Activated T-cell treated with anti-CD3 and anti-CD28 coated beads for 4 hours (primary cell): ENCODE measurements around the gene PSKH1.

ENCODE experiments used
- DNase-seq: peaks from one replicate; pipeline ENCODE4 v3.0.0-alpha.2; 2020

The PSKH1 gene

DNA sequence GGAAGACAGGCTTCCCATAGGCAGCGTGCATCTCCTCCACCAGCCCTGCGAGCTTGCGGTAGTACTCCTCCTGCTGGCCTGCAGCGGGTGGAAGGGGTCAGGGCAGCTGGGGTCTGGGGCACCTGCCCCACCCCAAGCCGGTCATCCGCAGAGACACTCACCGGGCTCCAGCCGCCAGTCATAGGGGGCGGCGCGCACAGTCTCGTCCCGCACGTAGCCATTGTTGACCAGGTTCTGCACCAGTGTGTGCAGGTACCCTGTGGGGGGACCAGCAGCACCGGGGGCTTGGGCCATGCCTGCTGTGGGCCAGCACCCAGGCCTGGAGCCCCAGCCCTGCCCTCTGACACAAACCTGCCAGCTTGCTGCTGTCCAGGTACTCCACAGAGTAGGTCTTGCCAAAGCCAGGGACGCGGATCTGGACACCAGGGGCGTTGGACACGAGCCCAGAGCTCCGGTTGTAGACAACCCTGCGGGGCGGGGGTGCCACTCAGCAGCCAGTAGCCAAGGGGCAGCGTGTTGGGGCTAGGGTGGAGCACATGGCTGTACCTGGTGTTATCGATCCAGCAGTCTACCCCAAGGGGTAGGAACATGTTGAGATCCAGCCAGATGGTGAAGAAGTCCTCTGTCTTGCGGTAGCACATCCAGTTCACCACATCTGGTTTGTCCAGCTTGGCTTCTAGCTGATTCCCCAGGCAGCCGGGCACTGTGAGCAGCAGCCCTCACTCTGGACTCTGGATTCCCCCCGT is 49.6 kb downstream of the PSKH1 start:
- DNase-seq, result no peak

DNA sequence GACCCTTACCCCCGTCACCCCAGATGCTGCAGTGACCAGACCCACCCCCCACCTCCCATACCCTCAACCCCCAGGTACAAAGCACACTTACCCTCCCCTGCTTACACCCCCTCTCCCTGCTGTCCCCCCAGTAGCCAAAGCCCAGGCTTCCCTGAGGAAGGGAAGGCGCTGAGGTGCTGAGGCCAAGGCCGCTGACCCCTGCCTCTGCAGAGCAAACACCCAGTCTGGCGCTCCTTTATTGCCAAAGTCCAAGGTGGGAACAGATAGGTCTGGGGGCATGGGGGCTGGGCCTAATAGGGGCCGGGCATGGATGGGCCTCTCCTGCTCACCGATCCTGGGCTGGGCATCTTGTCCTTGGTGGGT is 50.2 kb downstream of the PSKH1 start:
- DNase-seq, result no peak

DNA sequence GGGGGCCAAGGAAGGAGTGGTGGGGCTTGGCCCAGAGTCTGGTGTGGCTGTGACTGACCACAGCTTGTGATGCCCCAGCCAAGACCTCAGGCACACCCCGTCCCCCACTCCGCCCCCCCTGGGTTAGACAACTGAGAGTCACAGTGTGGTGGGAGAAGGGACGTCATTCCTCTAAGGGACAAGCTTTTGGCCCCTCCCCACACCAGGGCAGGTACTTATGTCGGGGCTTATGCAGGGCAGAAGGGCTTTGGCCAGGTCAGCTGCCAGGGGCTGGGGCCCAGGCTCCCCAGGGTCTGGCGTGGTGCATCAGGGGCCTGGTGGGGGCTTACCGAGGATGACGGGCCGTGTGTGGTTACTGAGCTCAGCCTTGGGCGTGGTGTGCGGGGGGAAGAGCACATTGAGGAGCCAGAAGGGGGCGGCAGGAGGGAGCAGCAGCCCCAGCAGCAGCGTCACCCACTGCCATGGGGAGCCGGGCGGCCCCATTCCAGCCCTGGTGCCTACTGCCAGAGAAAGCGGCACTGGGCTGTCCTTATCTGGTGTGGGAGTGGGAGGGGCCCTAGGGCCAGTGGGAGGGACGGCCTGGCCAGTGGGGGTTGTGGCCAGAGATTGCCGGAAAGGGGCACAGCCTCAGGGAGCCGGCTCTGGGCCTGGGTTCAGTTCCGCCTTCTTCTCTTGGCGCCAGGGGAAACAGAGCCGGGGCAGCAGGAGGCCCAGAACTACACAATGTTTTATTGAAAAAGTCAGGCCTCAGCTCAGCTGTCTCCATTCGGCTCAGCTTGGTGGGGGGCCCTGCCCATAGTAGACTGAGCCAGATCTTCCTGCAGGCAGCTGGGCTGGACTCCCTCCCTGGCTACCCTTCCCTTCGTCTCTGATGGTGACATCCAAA is 50.8 kb downstream of the PSKH1 start, which contains the start of gene LCAT:
TSS of gene LCAT (minus strand) at position 502 of the 886 bp plus-strand sequence. CDS start at position 483, 19 bp downstream.
- no peak for DNase-seq

DNA sequence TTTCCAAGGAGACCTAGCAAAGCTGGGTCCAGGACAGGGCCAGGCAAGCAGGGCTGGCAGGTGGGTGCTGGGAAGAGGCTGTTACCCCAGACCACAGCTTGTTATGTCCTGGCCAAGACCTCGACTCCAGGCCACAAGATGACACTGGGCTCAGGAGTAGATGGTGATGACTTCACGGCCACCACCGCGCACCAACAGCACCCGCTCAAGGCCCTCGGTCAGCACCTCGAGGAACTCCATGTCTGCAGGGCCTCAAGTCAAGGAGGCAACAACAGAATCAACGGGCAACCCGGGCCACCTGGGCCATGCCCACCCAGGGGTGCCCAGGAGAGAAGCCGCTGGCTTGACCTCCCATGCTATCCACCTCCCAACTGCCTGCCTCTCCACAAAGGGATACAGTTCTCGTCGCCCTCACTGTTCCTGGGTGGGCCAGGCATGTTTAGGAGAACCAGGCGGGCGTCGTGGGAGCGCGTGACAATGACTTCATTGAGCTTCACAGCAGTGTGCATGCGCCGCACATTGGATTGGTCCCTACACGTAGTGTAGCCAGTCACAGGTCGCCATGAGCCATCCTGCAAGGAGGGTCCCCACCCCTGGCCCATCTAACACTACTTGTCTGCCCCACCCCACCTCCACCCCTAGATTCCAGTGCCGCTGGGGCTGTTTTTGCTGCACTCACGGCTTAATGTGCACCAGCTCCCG is 51.8 kb downstream of the PSKH1 start:
- no peak for DNase-seq

DNA sequence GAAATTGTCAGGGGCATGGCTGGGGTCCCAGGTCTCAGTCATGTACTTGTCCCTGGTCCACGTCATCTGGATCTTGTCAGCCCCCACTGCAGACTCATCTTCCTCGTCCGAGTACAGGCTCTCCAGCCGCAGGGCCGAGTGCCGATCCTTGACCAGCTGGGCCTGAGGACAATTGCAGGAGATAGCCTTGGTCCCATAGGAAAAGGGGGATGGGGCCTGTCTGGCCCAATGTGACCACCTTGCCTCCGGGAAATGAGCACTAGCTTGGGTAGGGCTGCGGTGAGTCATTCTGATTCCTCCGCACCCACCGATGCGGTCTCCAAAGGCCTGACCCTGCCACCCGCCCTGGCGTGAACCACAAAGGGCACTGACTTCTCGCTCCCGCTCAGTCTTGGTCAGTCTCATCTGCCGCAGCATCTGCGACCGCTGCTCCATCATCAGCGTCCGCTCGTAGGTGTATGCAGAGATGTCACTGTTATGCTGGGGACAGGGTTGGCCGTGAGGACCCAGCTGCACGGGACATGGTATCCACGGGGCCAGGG is 52.4 kb downstream of the PSKH1 start:
- no peak for DNase-seq

DNA sequence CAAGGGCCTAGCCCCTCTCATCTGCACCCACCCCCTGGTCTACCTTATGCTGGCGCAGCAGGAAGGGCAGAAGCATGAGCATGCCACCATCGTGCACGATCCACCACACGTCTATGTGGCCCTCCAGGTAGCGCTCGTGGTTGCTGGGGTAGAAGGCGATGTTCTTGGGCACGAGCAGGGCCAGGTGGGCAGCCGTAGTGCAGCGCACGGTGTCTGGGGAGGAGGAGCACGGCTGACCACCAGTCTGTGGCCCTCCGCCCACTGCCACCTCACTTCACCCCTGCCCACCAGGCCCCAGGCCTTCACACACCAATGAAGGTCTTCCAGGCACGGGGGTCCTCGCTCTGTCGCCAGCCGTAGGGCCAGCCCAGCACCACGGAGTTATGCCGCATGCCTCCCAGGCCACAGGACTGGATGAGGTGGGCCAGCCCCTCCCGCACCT is 53.1 kb downstream of the PSKH1 start:
- DNase-seq, result no peak

DNA sequence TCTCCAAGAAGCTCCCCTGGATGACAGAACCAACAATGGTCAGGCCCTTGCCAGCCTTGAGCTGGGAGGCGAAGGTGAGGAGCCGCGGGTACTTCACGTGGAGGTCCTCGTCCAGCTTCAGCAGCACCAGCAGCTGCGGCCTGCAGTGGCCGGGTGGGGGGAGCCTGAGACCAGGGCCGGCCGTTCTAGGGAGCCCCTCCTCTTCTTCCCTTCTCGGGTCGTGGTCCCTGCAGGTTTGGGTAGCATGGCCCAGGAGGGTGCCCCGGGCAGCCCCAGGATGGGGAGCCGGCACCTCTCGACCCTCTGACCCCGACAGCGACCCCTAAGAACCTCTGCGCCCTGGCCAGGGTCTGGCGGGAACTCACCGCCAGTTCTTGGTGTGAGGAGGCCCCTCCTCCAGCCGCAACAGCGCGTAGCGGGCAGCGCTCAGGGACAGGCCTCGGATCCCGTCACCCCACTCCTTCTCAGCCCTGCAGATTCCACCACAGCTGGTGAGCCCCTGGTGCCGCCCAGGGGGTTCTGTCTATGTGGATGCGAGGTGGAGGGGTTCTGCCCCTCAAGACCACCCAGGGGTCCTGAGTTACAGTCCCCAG is 54.0 kb downstream of the PSKH1 start:
- no peak for DNase-seq

DNA sequence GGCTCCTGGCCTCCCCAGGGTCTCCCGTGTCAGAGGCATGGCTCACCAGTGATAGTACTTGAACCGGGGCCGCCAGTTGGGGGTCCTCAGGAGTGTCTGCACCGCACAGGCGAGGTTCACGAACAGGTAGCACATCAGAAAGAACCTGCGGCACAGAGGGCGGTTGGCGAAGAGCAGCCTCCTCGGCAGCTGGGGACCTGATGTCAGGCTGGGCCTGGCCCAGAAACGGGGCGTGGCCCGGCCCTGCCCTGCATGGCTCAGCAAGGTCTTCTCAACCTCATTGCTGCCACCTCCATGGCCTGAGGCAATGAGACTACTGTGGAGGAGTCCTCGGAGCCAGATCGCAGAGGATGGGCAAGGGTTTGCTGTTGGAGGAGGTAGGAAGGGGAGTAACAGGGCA is 55.0 kb downstream of the PSKH1 start:
- no peak for DNase-seq

DNA sequence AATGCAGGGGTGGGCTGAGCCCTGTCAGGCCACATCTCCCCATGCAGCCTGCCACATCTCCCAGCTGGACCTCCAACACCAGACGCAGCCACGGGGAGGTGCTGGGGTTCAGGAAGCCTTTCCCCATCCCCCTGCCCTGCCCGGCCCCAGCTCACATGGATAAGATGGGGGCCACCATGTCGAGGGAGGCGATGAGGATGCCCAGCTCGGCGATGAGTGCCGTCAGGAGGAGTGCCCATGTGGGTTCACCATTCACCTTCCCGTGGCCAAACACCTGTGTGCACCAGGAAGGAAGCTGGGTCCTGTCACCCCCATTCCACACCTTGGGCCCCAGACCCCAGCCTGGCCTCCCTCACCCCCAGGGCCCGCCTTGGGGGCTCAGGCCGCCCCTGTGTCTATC is 56.6 kb downstream of the PSKH1 start:
- no peak for DNase-seq

DNA sequence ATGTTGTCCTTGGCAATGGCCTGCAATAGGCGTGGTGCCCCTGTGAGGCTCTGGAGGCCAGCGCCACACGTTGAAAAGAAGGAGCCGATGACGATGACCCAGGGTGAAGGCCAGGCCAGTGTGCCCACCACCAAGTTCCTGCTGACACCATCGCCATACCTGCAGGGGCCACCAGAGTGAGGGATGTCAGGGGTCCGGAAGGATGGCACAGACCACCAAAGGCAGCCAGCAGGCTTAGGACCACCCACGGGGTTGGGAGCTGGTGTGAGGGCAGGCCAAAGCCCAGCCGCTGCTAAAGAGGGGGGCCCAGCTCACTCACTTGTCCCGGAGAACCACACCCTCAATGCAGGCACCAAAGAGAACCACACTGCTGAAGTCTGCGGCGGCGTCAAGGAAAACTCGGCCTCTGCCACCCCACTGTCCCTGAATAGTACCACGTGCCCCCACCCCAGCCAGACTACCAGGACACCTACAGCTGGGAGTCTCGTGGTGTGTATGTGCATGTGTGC is 57.3 kb downstream of the PSKH1 start:
- no peak for DNase-seq

DNA sequence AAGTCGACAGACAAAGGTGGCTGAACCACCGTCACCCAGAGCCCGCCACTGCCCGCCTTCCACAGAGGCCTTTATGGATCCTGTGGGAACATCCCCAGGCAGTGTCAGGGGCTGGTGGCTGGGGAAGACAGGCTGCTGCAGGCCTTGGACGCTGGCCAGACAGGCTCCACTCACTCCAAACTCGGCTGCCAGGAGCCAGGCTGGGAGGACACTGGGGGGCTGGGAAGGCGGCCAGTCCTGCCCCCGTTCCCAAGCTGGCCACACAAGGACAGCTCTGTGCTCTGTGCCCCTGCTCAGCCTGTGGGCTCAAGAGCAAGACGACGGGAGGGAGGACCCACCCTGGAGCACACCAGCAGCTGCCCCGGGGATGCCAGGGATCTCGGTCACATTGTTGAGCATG is 58.4 kb downstream of the PSKH1 start:
- DNase-seq, result no peak

DNA sequence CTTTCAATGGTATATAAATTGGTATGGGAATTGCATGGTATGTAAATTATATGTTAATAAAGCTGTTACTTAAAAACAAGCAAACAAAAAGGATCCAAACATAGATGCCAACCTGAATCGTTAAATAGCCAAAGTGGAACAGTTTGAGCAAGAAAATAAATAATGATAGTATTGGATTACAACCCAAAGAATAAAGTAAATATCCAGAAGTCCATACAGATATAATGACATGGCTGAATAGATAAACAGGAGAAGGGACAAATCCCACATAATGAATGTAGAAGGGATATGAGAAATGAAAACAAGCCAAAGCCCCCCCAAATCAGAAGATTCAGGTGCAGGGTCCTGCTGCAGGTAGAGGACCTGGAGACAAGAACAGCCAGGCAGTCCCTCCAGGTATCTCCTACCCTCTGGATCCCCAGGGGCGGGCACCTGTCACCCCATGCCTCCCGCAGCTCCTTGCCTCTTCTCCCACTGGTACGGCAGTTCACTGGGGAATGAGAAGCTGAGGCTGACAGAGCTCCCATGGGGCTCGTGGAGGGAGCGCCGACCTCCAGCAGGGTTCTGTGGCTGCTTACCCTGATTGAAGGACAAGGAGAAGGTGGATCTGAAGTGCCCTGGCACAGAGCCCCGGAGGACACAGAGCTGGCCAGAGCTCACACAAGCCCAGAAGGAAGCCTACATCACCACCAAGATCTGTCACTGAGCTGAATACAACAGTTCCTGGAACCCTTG is 60.8 kb downstream of the PSKH1 start:
- DNase-seq, result no peak

DNA sequence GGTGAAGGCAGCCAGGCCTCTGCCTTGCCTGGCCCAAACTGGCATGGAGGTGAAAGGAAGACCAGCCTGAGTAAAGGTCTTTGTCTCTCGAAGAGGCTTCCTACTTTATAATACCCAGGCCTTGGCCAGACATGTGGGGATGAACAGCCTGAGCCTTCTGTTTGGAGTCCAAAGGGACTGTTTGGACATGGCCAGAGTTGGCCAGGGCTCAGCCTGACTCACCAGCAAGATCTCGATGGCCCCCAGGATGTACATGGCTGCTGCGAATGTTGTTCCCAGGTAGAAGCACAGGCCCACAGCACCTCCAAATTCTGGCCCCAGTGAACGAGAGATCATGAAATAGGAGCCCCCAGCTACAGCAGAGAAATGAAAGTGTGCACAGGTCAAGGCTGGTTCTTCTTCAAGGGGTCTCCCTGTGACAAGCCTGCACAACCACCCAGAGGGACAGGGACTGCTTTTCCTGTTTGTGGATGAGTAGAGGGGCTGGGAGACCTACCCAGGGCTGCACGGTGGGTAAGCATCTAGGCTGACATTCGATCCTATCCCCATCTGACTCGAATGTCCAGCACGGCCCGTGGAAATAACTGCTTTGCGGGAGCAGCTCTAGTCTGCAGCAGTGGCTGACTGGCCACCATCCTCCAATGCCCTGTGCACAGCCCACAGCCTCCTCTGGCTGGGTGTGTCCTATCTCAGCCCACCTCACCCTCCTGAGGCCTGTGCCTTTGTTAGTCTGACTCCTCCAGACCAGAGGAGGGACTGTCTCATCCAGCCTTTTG is 61.6 kb downstream of the PSKH1 start:
- DNase-seq, result no peak

DNA sequence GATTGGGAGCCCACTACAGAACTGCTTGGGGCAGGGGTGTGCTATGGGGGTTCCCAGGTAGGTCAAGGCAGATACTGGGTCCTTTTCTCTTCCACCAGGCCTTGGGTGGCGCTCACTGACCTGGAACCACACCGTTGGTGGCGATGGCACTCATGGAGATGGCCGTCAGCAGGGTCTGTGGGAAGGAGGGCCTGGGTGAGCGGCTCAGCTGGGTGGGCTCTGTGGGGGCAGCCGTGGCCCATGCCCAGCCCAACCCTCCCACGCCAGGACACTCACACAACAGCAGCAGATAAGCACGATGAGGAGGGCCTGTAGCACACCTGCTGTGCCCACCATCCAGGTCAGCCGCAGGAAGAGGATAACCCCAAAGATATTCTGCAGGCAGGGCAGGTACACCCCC is 64.6 kb downstream of the PSKH1 start:
- no peak for DNase-seq

DNA sequence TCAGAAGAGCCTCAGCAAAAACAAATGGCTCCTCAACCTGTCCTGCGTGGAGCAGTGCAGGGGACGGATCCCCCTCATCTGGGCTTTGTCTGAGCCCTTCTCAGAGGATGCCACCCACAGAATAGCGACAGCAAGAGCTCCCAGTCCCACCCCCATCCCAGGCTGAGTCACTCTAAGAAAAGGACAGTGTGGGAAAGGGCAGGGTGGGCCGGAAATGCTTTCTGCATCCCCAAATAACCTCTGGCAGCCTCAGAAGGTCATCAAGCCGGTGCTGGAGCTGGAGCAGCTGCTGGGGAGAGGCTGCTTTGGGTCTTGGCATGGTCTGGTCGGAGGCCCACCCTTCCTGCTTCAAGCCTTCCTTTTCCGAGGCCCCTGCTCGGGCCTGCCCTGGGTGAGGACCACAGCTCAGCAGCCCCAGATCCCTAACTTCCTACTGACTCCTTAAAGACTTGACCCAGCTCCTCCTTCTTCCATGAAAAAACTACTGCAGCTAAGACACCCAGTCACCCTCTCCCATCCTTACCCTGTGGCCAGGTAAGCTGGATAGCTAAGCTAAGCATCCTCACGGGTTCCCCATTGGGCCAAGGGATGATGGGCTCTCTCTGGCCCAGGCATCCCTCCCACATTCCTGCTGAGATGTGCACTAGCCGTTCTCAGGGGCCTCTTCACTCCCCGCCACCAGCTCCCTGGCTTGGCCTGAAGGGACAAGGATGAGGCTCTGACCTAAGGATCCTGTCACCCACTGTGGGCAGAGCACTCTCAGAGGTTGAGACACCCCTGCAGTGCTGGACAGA is 66.7 kb downstream of the PSKH1 start:
- no peak for DNase-seq

DNA sequence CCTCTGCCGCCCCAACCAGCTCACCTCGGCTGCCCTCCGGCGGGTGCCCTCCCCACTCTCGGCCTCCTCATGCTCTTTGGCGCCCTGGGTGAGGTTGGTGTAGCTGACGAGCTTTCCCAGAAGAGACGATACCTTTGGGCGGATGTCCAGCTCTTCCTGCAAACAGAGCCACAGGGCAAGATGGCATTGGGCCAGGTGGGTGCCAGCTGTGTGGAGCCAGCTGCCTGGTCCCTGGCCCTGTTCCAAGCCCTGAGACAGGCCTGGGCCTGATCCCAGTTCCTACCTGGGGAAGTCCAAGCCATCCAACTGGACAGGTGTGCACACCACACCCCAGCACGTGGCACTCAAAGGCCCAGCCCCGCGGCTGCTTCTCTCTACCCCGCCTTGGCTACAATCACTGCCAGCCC is 68.5 kb downstream of the PSKH1 start:
- no peak for DNase-seq

DNA sequence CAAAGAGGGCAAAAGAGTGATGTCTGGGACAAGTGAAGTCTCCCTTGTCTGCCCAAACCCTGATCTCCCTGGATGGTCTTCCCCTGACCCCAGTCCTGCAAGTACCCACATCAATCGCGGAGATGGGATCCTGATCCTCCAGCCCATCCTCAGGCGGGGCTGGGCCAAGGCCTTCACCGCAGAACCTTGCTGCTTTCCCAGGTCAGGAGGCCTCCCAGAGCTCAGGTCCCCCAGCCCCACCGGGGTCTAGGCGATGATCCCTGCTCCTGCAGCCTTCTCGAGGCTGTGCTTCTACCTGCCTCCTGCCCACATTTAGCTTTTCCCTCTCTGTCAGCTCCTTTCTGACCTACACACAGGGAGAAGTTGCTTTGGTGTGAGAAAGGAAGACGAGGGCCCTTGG is 69.1 kb downstream of the PSKH1 start:
- no peak for DNase-seq

DNA sequence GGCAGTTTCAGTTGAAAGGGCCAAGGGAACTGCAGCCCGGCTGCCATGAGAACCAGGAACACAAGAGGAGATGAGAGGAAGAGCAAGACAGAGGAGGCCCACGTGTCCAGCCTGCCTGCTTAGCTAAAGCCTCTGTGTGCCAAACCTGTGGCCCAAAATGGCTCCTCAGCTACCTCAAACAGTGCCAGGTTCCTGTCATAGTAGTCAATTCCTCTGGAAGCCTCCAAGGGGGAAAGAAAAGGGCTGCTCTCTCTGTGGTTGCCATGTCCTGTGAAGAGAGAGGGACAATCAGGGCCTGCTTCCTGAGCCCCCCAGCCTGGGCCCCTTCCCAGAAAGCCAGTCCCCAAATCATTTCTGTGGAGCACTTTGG is 70.2 kb downstream of the PSKH1 start:
- DNase-seq, result no peak

DNA sequence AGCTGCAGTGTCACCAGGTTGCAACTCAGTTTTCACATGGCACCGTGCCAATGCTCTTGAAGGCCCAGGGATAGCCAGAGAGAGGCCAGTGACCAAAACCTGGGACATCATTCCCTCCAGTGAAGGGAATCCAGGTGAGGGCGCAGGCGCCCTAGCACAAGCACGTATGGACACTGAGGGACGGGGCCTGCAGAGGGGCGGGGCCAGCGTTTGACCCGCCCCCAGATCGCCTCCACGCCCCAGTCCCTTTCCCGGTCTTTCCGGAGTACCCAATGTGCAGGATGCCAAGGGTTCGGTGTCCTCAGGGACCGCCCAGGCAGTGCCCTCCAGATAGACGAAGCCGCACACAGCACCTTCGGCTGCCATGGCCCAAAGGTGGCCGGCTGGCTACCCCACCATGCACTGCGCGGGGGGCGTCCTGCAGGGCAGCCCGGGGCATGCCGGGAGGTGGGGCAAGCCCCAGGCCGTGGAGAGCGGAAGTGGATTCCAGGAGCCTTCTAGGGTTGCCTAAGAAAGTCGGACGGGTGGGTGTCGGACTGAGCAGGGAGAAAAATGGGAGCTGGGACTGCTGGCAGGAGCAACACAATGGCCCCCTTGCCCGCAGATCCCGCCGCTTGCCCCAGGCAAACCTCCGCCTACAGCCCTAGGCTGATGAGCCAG is 70.7 kb downstream of the PSKH1 start:
- no peak for DNase-seq
